Right renal cortex interstitium (tissue), 3 donors: ENCODE data around the gene NPDC1. TPM values are rescaled to one million over a fixed set of nuclear protein-coding genes. Genes with fewer than 3 reads are reported as not detected.

Source experiments
- DNase-seq, 3 donors: peaks; one replicate each; pipeline ENCODE4 v3.0.0-alpha.2; 2013; ENCODE audit warnings: low read depth in 3 of 3, low spot score in 2 of 3
- polyA plus RNA-seq, 3 donors: library from polyadenylated mRNA; unstranded; fragments of 120-200 nt; gene quantifications; one replicate each; pipeline ENCODE4 v1.2.1, GENCODE V29; 2013; ENCODE audit not compliant: insufficient read length in 3 of 3

The NPDC1 gene
- polyA plus RNA-seq, 3 donors: 16.3 to 20.1 (median 18.7) TPM

GRCh38 chr9:137057545-137057944 is 11.6 kb upstream of the NPDC1 start:
- DNase-seq: no peak

GRCh38 chr9:137056739-137057415 is 10.9 kb upstream of the NPDC1 start:
- no peak for DNase-seq

- no peak for DNase-seq
Observed at GRCh38 chr9:137055385-137056364, 9.7 kb upstream of the NPDC1 start.

- no peak for DNase-seq
Observed at GRCh38 chr9:137054932-137055384, 9.0 kb upstream of the NPDC1 start.

- DNase-seq: no peak
Observed at GRCh38 chr9:137053944-137054931, 8.3 kb upstream of the NPDC1 start, which contains the start of gene ENTPD2. Gene ENTPD2 (minus strand): TSS chr9:137054061. CDS start chr9:137053997, 64 bp downstream.

GRCh38 chr9:137052998-137053943 is 7.3 kb upstream of the NPDC1 start:
- no peak for DNase-seq

GRCh38 chr9:137052293-137052692 is 6.3 kb upstream of the NPDC1 start:
- no peak for DNase-seq

- DNase-seq: no peak
Observed at GRCh38 chr9:137051145-137051724, 5.3 kb upstream of the NPDC1 start.

- no peak for DNase-seq
Observed at GRCh38 chr9:137050570-137050969, 4.6 kb upstream of the NPDC1 start.

GRCh38 chr9:137049544-137050449 is 3.8 kb upstream of the NPDC1 start:
- DNase-seq: no peak

GRCh38 chr9:137048655-137049543 is 2.9 kb upstream of the NPDC1 start:
- DNase-seq: no peak

GRCh38 chr9:137045294-137046087 is 486 bp downstream of the NPDC1 start:
- DNase-seq: no peak

- no peak for DNase-seq
Observed at GRCh38 chr9:137044502-137045177, 1.3 kb downstream of the NPDC1 start.

- DNase-seq: no peak
Observed at GRCh38 chr9:137044037-137044436, 1.9 kb downstream of the NPDC1 start.
